Inferior parietal cortex (tissue), 1 donor: Measurements from ENCODE around the gene DAPK2.
A peak's percentile ranks its signal among the peaks of the same experiment; 100 is the strongest.

Experiments
- DNase-seq: peaks from one replicate; pipeline ENCODE4 v3.0.0-alpha.2; 2016; ENCODE audit errors: extremely low spot score

DAPK2 gene

GRCh38 chr15:63895787-63896218 is 150.5 kb downstream of the DAPK2 start:
- DNase-seq: no peak

GRCh38 chr15:63895194-63895593 is 151.1 kb downstream of the DAPK2 start:
- no peak for DNase-seq

GRCh38 chr15:63894662-63894949 is 151.7 kb downstream of the DAPK2 start:
- no peak for DNase-seq

GRCh38 chr15:63893866-63894661 is 152.2 kb downstream of the DAPK2 start:
- no peak for DNase-seq

- no peak for DNase-seq
Observed at GRCh38 chr15:63892794-63893441, 153.4 kb downstream of the DAPK2 start.

GRCh38 chr15:63891768-63892133 is 154.5 kb downstream of the DAPK2 start:
- no peak for DNase-seq

- DNase-seq: peak; percentile 92
Observed at GRCh38 chr15:63891079-63891767, 155.1 kb downstream of the DAPK2 start.

- no peak for DNase-seq
Observed at GRCh38 chr15:63890617-63891016, 155.7 kb downstream of the DAPK2 start.

- no peak for DNase-seq
Observed at GRCh38 chr15:63889831-63890230, 156.5 kb downstream of the DAPK2 start.

- DNase-seq: no peak
Observed at GRCh38 chr15:63888823-63889222, 157.5 kb downstream of the DAPK2 start.

GRCh38 chr15:63888146-63888545 is 158.1 kb downstream of the DAPK2 start:
- peak; percentile 39 for DNase-seq

GRCh38 chr15:63887630-63888029 is 158.7 kb downstream of the DAPK2 start:
- DNase-seq: no peak

GRCh38 chr15:63884953-63885352 is 161.3 kb downstream of the DAPK2 start:
- no peak for DNase-seq

- DNase-seq: no peak
Observed at GRCh38 chr15:63881431-63881830, 164.9 kb downstream of the DAPK2 start.

- no peak for DNase-seq
Observed at GRCh38 chr15:63880744-63881143, 165.5 kb downstream of the DAPK2 start.

GRCh38 chr15:63879995-63880394 is 166.3 kb downstream of the DAPK2 start:
- DNase-seq: no peak

- no peak for DNase-seq
Observed at GRCh38 chr15:63879211-63879610, 167.1 kb downstream of the DAPK2 start.

GRCh38 chr15:63877713-63878271 is 168.5 kb downstream of the DAPK2 start:
- DNase-seq: no peak

GRCh38 chr15:63876085-63876662 is 170.1 kb downstream of the DAPK2 start:
- no peak for DNase-seq

- DNase-seq: no peak
Observed at GRCh38 chr15:63874616-63875015, 171.7 kb downstream of the DAPK2 start.

GRCh38 chr15:63872759-63873510 is 173.3 kb downstream of the DAPK2 start:
- no peak for DNase-seq
